T-helper 17 cell (primary cell): ENCODE data around the gene TTC27. TPM values are rescaled to one million over a fixed set of nuclear protein-coding genes. Genes with fewer than 3 reads are reported as not detected.

ENCODE experiments used
- ATAC-seq: fragments of 150-1000 bp; cut with Tn5 transposase; 2 replicates; pipeline ENCODE4 v1.10.0; 2021; ENCODE audit warnings: mild to moderate bottlenecking, moderate library complexity
- DNase-seq, 3 donors: peaks; one replicate each; pipeline versions ENCODE4 v3.0.0 to v3.0.0-alpha.2; 2020 to 2021
- H3K9me3 ChIP-seq: one replicate; pipeline ENCODE4 v1.7.0; 2013; ENCODE audit warnings: low read length, mild to moderate bottlenecking; ENCODE audit not compliant: control insufficient read depth, poor library complexity, severe bottlenecking
- H3K27ac Mint-ChIP-seq: one replicate; pipeline ENCODE4 v1.8.0; 2022; ENCODE audit warnings: mild to moderate bottlenecking, moderate library complexity, mixed read lengths
- H3K27me3 Mint-ChIP-seq: one replicate; pipeline ENCODE4 v1.8.0; 2022; ENCODE audit warnings: mixed read lengths
- H3K36me3 Mint-ChIP-seq: one replicate; pipeline ENCODE4 v1.8.0; 2022; ENCODE audit warnings: low read depth, mixed read lengths
- H3K4me1 Mint-ChIP-seq: one replicate; pipeline ENCODE4 v1.8.0; 2022; ENCODE audit warnings: mild to moderate bottlenecking, mixed read lengths
- H3K4me3 Mint-ChIP-seq: one replicate; pipeline ENCODE4 v1.8.0; 2022; ENCODE audit warnings: mild to moderate bottlenecking, moderate library complexity, mixed read lengths
- total RNA-seq, 4 donors: library from RNA in 2 of 4; stranded (reverse) in 2 of 4; gene quantifications; one replicate each; pipeline ENCODE4 v1.2.3 and lab custom pipeline; 2022 to 2026

The TTC27 gene
- total RNA-seq, 2 donors from 2014 or later: 17.2 to 22.5 TPM

GRCh38 chr2:32783933-32784332 lies 156.1 kb downstream of the TTC27 start:
- peaks cover 28% of the 10 kb centered on the region for H3K36me3 Mint-ChIP-seq
- no peak overlapping the region for H3K4me3 Mint-ChIP-seq
- no peak for DNase-seq
- H3K27ac Mint-ChIP-seq: no peak overlapping the region
- ATAC-seq: no peak
- no peaks in the 10 kb centered on the region for H3K27me3 Mint-ChIP-seq
- peaks cover 4% of the 10 kb centered on the region for H3K4me1 Mint-ChIP-seq
- H3K9me3 ChIP-seq: peaks cover 2% of the 10 kb centered on the region

- Mint-ChIP-seq H3K4me3 (no peak overlapping the region), H3K27me3 (no peaks in the 10 kb centered on the region), H3K36me3 (peaks cover 32% of the 10 kb centered on the region), H3K4me1 (peaks cover 4% of the 10 kb centered on the region), H3K27ac (no peak overlapping the region)
- DNase-seq (no peak), ATAC-seq (no peak)
- H3K9me3 ChIP-seq: no peaks in the 10 kb centered on the region
Measured at GRCh38 chr2:32787207-32787606, 159.4 kb downstream of the TTC27 start.

- no peak overlapping the region for H3K4me3 Mint-ChIP-seq
- no peaks in the 10 kb centered on the region for H3K9me3 ChIP-seq
- no peak for ATAC-seq
- H3K27me3 Mint-ChIP-seq: no peaks in the 10 kb centered on the region
- H3K36me3 Mint-ChIP-seq: peaks cover 31% of the 10 kb centered on the region
- H3K4me1 Mint-ChIP-seq: peaks cover 4% of the 10 kb centered on the region
- no peak overlapping the region for H3K27ac Mint-ChIP-seq
- no peak for DNase-seq
Measured at GRCh38 chr2:32788114-32788513, 160.3 kb downstream of the TTC27 start.

GRCh38 chr2:32792416-32792815 lies 164.6 kb downstream of the TTC27 start:
- H3K36me3 Mint-ChIP-seq: peaks cover 14% of the 10 kb centered on the region

GRCh38 chr2:32798829-32799228 lies 171.0 kb downstream of the TTC27 start:
- no peaks in the 10 kb centered on the region for H3K9me3 ChIP-seq
- H3K4me3 Mint-ChIP-seq: no peak overlapping the region
- H3K36me3 Mint-ChIP-seq: peaks cover 13% of the 10 kb centered on the region
- H3K27me3 Mint-ChIP-seq: no peaks in the 10 kb centered on the region
- peaks cover 2% of the 10 kb centered on the region for H3K4me1 Mint-ChIP-seq
- ATAC-seq (no peak), DNase-seq (no peak)
- no peak overlapping the region for H3K27ac Mint-ChIP-seq

More at GRCh38 chr2:32792416-32792815, 164.6 kb downstream of the TTC27 start:
- H3K27ac Mint-ChIP-seq: no peak overlapping the region
- no peak for ATAC-seq
- no peaks in the 10 kb centered on the region for H3K9me3 ChIP-seq
- H3K27me3 Mint-ChIP-seq: no peaks in the 10 kb centered on the region
- DNase-seq: no peak
- H3K4me1 Mint-ChIP-seq: peaks cover 2% of the 10 kb centered on the region
- no peak overlapping the region for H3K4me3 Mint-ChIP-seq

GRCh38 chr2:32801741-32802140 lies 173.9 kb downstream of the TTC27 start:
- no peak overlapping the region for H3K27ac Mint-ChIP-seq
- peaks cover 2% of the 10 kb centered on the region for H3K4me1 Mint-ChIP-seq
- DNase-seq (no peak), ATAC-seq (no peak)
- H3K36me3 Mint-ChIP-seq: peaks cover 10% of the 10 kb centered on the region
- H3K9me3 ChIP-seq: no peaks in the 10 kb centered on the region
- no peak overlapping the region for H3K4me3 Mint-ChIP-seq
- H3K27me3 Mint-ChIP-seq: no peaks in the 10 kb centered on the region

- Mint-ChIP-seq H3K27me3 (no peaks in the 10 kb centered on the region), H3K27ac (no peak overlapping the region), H3K4me1 (peaks cover 2% of the 10 kb centered on the region), H3K4me3 (no peak overlapping the region), H3K36me3 (peaks cover 12% of the 10 kb centered on the region)
- no peaks in the 10 kb centered on the region for H3K9me3 ChIP-seq
- DNase-seq (no peak), ATAC-seq (no peak)
Measured at GRCh38 chr2:32802877-32803276, 175.0 kb downstream of the TTC27 start.

- Mint-ChIP-seq H3K4me1 (peaks cover 2% of the 10 kb centered on the region), H3K27ac (no peak overlapping the region), H3K4me3 (no peak overlapping the region), H3K27me3 (no peaks in the 10 kb centered on the region), H3K36me3 (peaks cover 16% of the 10 kb centered on the region)
- DNase-seq: no peak
- no peak for ATAC-seq
- H3K9me3 ChIP-seq: no peaks in the 10 kb centered on the region
Measured at GRCh38 chr2:32804205-32804604, 176.4 kb downstream of the TTC27 start.

GRCh38 chr2:32805104-32806095 lies 177.6 kb downstream of the TTC27 start:
- Mint-ChIP-seq H3K27me3 (no peaks in the 10 kb centered on the region), H3K4me3 (no peak overlapping the region), H3K4me1 (peaks cover 2% of the 10 kb centered on the region), H3K36me3 (peaks cover 19% of the 10 kb centered on the region), H3K27ac (no peak overlapping the region)
- no peaks in the 10 kb centered on the region for H3K9me3 ChIP-seq
- ATAC-seq (no peak), DNase-seq (no peak)

GRCh38 chr2:32806857-32807256 lies 179.0 kb downstream of the TTC27 start:
- DNase-seq (no peak), ATAC-seq (no peak)
- Mint-ChIP-seq H3K4me3 (no peak overlapping the region), H3K36me3 (peaks cover 24% of the 10 kb centered on the region), H3K27ac (no peak overlapping the region), H3K27me3 (no peaks in the 10 kb centered on the region), H3K4me1 (peaks cover 3% of the 10 kb centered on the region)
- H3K9me3 ChIP-seq: no peaks in the 10 kb centered on the region

GRCh38 chr2:32807662-32808061 lies 179.8 kb downstream of the TTC27 start:
- no peaks in the 10 kb centered on the region for H3K27me3 Mint-ChIP-seq
- H3K4me1 Mint-ChIP-seq: peaks cover 2% of the 10 kb centered on the region
- H3K27ac Mint-ChIP-seq: no peak overlapping the region
- no peak for DNase-seq
- no peak overlapping the region for H3K4me3 Mint-ChIP-seq
- peaks cover 22% of the 10 kb centered on the region for H3K36me3 Mint-ChIP-seq
- ATAC-seq: no peak
- no peaks in the 10 kb centered on the region for H3K9me3 ChIP-seq

- H3K4me3 Mint-ChIP-seq: no peak overlapping the region
- no peak overlapping the region for H3K27ac Mint-ChIP-seq
- H3K9me3 ChIP-seq: no peaks in the 10 kb centered on the region
- no peaks in the 10 kb centered on the region for H3K27me3 Mint-ChIP-seq
- DNase-seq: no peak
- ATAC-seq: no peak
- H3K36me3 Mint-ChIP-seq: peaks cover 19% of the 10 kb centered on the region
- H3K4me1 Mint-ChIP-seq: peaks cover 2% of the 10 kb centered on the region
Measured at GRCh38 chr2:32810909-32811495, 183.2 kb downstream of the TTC27 start.

- no peaks in the 10 kb centered on the region for H3K9me3 ChIP-seq
- no peak overlapping the region for H3K4me3 Mint-ChIP-seq
- no peak overlapping the region for H3K27ac Mint-ChIP-seq
- DNase-seq: no peak
- H3K4me1 Mint-ChIP-seq: peaks cover 2% of the 10 kb centered on the region
- no peaks in the 10 kb centered on the region for H3K27me3 Mint-ChIP-seq
- H3K36me3 Mint-ChIP-seq: peaks cover 19% of the 10 kb centered on the region
- ATAC-seq: no peak
Measured at GRCh38 chr2:32811696-32812095, 183.8 kb downstream of the TTC27 start.
